Fibroblast of pulmonary artery (primary cell): Measurements from ENCODE around the gene NF1.

Source experiments
- DNase-seq: peaks from one replicate; pipeline ENCODE4 v3.0.0-alpha.2; 2010; ENCODE audit warnings: low read depth
- H3K4me3 ChIP-seq: replicated peaks from 2 replicates; pipeline ENCODE4 v1.5.1; 2011; ENCODE audit warnings: low read depth, mild to moderate bottlenecking, control low read depth, low read length, moderate library complexity
- TF ChIP-seq, protein P1 (sequence below): IDR thresholded peaks from 2 replicates; pipeline ENCODE4 v1.5.1; 2011; ENCODE audit warnings: mild to moderate bottlenecking, control low read depth, low read length, inconsistent platforms; ENCODE audit errors: missing control alignments

NF1 gene

DNA sequence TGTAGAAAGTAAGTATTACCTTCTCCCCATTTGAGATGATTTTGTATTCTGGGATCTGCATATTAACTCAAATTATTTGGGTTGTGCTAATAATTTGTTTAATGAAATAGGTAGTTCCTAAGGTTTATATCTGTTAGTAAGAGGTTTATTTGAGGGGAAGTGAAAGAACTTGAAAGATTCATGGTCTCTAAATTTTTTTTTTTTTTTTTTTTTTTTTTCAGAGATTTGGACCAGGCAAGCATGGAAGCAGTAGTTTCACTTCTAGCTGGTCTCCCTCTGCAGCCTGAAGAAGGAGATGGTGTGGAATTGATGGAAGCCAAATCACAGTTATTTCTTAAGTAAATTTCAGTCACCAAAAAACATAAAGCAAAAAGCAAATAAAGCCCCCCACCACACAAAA lies 137.1 kb downstream of the NF1 start:
- no peak for DNase-seq
- TF ChIP-seq, protein P1, sequence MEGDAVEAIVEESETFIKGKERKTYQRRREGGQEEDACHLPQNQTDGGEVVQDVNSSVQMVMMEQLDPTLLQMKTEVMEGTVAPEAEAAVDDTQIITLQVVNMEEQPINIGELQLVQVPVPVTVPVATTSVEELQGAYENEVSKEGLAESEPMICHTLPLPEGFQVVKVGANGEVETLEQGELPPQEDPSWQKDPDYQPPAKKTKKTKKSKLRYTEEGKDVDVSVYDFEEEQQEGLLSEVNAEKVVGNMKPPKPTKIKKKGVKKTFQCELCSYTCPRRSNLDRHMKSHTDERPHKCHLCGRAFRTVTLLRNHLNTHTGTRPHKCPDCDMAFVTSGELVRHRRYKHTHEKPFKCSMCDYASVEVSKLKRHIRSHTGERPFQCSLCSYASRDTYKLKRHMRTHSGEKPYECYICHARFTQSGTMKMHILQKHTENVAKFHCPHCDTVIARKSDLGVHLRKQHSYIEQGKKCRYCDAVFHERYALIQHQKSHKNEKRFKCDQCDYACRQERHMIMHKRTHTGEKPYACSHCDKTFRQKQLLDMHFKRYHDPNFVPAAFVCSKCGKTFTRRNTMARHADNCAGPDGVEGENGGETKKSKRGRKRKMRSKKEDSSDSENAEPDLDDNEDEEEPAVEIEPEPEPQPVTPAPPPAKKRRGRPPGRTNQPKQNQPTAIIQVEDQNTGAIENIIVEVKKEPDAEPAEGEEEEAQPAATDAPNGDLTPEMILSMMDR: no peak
- no peak overlapping the region for H3K4me3 ChIP-seq

DNA sequence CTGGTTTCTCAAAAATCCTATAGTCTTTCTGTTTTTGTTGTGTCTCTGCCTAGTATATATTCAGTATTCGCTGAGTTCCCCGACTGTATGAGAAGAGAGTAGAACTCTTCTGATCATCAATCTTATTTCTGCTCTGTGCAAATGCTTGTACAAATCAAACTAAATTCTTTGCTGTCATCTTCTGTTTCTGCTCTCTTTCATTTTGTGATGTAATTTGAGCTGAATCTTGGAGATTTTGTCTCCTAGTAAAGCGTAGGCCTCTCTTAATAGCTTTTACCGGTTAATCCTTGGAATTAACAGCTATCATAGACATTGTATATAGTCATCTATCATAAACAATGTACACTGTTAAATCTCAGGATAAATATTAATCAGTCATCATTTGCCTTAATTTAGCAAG lies 140.3 kb downstream of the NF1 start:
- DNase-seq: no peak
- H3K4me3 ChIP-seq: no peak overlapping the region
- TF ChIP-seq, protein P1: no peak

DNA sequence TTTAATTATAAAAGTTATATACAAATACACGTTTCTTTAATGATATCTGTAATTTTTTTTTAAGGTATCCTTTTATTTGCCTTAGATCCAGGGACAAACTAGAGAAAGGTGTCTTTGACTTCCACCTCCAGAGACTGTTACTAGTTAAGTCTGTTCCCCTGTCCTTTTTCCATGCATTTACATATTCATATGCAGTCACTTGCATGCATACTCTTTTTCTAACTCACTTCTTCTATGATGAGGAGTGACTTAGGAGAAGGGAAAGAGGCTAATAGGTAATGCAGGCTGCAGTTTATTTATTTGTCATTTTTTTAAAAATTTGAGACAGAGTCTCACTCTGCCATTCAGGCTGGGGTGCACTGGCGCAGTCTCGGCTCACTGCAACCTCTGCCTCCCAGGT lies 141.4 kb downstream of the NF1 start:
- TF ChIP-seq, protein P1: no peak
- no peak overlapping the region for H3K4me3 ChIP-seq
- DNase-seq: no peak

DNA sequence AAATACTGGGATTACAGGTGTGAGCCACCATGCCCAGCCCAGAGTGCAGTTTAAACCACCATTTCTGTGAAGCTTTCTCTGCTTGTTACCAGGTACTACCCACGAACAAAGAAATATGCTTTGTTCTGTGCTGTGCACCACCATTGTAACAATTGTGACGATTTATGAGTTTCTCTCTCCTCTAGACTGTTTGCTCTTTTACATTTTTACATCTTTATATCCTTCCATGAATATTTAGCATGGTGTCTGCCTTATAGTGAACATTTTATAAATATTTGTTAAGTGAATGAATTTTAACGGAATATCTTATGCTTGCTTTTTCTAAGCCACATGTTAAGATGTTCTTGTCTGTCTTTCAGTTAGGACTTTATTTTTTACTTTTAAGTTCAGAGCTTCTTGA lies 141.9 kb downstream of the NF1 start:
- no peak overlapping the region for H3K4me3 ChIP-seq
- TF ChIP-seq, protein P1: no peak
- DNase-seq: no peak

DNA sequence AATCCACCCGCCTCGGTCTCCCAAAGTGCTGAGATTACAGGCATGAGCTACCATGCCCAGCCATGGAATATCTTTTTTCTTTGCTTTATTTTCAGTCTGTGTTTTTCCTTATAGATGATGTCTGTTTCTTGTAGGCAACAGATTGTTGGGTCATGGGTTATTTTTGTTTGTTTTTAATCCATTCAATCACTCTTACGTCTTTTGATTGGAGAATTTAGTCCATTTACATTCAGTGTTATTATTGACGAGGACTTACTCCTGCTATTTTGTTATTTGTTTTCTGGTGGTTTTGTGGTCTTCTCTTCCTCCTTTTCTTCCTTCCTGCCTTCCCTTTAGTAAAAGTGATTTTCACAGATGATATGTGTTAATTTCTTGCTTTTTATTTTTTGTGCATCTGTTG lies 146.3 kb downstream of the NF1 start:
- TF ChIP-seq, protein P1: no peak
- DNase-seq: no peak
- no peak overlapping the region for H3K4me3 ChIP-seq

DNA sequence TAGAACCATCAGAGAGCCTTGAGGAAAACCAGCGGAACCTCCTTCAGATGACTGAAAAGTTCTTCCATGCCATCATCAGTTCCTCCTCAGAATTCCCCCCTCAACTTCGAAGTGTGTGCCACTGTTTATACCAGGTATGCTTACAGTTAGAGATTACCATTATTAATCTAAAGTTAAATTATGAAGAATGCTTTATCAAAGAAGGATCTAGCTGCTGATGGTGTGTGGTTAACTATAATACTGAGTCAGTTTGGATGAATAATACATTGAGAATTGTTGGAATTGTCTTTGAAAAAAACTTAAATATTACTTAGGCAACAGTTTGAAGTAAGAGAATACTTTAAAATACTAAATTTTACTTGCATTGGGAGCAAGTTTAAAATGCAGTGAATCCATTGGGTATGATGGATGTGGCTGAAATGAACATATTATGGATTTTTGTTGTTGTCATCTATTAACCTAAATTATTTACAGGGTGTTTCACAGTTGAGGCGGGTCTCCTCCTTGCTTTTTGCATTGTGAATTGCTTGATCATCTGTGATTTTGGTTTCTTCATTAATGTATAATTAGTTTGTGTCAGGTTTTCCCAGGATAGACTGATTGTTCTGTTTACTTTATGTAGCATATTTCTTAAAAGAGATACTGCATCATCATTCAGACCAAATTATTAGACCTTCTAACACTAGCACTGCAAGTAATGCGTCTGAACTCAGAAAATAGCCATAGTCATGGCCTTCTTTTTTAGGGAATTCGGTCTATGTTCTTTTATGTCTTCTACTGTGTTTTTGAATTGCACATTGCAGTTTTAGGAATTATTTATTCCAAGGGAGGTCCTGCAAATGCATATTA lies 154.4 kb downstream of the NF1 start:
- DNase-seq: peak; percentile 57
- TF ChIP-seq, protein P1: no peak
- H3K4me3 ChIP-seq: no peak overlapping the region

DNA sequence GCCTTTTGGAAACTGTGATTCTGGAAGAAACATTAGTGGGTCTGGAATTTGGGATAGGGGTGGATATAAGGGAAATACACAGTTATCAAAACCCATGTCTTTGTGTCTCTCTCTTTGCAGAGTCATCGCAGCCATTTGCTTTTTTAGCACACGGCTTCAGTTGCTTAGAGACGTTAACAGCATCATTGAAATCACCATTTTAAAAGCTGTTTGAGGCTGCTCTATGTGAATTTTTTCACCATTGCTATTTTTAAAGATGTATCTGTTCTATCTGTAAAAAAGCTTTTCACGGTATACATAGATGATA lies 155.0 kb downstream of the NF1 start:
- TF ChIP-seq, protein P1: no peak
- no peak for DNase-seq
- H3K4me3 ChIP-seq: no peak overlapping the region
